Activated CD8-positive, alpha-beta memory T cell treated with anti-CD3 and anti-CD28 coated beads, Interleukin-2, amount 50 U/mL, for 4 hours (primary cell): ENCODE measurements around the gene NOX3.

Experiments
- DNase-seq: peaks from one replicate; pipeline ENCODE4 v3.0.0-alpha.2; 2020

NOX3 gene

DNA sequence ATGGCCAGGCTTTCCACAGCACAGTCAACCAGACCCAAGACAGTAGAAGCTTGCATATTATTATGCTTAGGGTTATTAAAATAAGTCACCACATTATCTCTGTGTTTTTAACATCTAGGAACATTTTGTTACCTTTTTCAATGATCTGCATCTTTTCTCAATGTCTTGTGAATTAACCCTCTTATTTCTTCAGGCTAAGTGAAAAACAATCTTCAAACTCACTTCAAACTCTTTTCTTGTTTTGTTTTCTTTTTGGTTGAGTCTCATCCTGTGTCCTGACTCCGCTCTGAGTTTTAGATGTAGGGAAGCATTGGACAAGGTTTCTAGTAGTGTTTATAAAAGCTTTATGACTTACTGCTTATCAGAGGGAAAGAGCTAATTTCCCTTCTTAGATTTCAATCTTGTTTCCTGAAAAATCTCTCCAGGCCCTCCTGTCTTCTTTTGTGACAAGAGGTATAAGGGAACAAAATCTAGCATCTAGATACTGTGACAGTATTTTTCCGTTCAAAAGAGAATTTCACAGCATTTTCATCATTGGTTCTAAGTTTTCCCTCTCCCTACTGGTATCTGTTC, 26.2 kb downstream of the NOX3 start:
- DNase-seq, result no peak

DNA sequence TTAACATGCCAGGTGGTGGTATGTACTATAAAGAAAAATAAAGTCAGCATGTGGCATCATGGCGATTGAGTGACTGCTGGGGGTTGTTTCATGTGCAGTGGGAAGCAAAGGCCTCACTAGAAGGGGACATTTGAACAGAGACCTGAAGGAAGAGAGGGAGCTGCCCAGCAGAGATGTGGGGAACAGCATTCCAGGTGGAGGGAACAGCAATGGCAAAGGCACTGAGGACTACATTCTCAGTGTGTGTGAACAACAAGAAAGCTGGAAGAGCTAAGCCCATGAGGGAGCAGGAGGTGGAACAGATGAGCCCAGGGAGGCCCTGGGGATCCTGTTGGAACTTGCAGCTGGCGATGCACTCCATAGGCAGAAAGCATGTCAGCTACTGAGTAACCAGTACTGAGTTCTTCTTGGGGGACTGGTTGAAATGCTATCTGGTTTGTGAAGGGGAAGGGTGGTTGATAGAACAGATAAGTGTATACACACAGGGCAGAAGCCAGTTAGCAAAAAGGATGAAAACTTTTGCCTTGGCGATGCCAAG, 29.2 kb downstream of the NOX3 start:
- DNase-seq, result no peak

DNA sequence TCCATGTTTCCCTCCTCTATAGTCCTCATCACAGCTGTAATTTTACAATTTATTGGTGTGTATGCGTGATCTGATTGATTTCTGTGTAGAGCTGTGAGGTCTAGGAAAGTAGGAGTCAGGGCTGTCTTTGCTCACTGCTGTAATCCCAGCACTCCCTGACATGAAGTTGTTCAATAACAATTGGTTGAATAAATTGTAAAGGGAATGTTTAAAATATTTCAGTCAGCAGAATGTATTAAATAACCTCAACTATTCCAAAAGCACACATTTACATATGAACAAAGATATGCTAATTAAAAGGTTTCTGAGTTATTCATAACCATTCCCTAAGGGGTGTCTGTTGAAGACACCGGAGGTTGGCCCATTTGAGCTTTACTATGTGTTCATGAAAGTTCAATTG, 31.5 kb downstream of the NOX3 start:
- no peak for DNase-seq

DNA sequence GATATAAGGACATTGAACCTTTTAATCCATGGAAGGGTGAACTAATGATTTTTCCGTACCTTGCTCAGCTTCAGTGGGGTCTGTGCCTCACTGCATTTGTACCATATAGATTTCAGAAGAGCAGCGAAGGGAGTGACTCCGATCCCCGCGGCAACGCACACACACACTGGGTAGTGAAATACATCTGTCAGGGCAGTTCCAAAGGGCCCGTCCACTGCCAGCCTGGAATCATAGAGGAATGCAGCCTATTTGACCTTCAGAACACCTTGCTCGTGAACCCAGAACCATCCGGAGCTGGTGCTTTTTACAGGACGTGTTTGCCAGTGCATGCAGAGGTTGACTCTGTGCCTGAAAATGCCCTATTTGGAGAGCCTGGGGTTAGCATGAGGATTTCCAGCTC, 33.0 kb downstream of the NOX3 start:
- DNase-seq, result no peak

DNA sequence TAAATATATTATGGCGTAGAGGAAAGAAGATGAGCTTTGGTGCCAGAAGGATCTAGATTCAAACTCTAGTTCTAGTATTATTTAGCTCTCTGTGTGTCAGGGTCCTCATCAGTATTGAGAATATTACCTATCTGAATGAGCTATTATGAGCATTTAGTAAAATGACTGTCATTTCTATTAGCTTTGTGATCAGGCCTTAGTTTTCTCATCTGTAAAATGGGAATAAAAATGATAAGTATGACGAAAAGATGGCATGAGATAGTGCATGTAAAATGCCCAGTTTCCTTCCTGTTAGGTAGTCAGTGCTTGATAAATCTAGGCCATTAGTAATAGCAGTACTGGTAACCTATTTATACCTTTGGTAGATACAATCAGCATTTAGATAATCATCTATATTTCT, 35.1 kb downstream of the NOX3 start:
- DNase-seq, result no peak

DNA sequence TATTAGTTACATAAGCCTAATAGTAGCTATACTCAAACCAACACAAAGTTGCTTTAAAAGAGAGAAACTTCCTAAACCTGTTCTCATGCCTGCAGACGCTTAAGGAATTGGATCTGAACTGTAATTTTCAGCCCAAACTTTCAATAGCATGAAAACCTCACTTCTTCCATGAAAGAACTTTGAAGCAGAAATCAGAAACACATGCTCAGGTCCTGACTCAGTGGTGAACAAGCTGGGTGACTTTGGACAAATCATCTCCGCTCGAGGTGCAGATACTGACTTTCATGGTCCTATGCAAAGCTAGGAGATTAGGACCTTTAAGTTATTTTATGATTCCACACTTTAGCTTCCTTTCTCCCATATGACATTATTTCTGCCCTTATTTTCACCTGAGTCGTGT, 36.5 kb downstream of the NOX3 start:
- DNase-seq, result no peak

DNA sequence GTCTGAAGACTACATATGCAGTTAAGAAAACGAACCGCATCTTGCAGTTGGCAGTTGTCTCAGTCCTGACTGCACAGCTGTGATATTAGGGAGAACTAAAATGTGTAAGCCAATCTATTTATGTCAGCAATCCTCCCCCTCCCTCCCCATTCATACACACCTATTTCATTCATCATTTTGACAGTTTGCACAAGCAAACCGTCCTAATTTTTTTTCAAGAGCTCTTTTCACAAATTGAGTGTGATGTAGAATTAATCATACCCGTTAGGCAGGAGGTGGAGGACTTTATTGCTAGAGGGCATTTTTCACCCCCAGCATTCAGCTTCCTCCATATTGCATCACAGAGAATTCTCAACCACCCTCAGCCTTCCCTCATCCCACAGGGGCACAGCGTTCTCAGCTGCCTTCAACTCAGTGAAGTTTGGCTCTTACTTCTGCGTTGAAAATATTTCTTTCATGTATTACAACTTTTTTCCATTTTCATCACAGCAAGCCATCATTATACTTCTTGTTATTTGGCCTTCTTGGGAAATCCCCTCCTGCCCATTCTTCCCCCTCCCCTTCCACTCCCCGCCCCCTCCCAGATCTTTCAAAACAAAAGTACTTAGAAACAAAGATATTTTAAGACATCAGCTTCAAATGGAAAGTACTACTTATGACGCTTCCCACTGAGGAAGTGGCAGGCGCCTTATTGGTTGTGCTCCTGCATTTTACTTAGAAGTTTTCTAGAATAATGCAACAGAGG, 37.5 kb downstream of the NOX3 start:
- DNase-seq, result peak; percentile 59

DNA sequence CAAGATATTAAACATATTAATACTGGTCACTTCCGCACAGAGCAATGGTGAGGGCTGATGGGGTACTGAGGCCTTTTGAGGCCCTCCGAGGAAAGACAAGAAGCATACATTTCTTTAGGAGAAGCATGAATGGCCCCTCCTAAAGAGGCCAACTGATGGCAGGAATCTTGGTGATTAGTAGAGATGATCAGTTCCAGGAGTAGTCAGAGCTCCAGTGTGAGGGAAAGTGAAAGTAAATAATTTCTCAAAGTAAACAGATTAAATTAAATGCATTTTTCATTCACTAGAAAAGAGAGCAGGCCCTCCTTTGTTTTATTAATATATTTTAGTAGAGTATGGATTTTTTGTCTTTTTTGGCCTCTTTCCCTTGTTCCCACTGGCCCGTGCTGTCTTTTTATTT, 38.2 kb downstream of the NOX3 start:
- DNase-seq, result no peak

DNA sequence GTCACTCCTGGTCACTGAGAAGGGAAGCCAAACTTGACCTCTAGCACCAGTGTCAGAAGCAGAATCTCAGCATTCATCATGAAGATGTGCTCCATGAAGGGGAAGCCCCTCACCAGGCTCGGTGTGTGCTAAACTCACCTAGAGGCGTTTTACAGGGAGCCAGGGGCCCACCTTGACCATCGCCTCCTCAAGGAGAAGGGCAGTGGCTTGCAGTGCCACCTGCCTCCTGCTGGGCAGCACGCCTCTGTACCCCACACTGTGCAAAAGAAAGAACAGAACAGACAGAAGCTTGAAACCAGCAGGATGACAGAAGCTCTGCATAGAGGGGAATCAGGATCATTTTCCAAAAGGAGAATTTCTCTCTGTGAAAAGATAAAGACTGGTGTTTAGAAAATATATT, 39.7 kb downstream of the NOX3 start:
- no peak for DNase-seq

DNA sequence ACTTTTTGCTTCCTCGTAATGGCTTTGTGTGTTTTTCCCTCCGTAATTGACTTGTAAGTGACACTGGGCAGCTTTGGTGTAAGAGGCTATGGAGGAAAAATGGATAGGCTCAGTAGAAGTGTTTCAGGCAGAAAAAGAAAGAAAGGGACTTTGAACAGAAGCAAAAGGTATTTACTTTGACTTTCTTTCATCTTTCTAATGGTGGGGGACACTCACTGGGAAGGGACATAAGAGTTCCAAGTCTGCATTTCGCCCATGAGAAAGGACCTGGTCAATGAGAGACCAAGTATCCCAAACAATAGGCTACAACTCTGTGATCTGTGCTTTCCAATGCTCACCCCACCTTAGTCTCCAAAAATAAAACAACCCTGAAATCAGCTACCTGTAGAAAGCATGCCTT, 41.6 kb downstream of the NOX3 start:
- DNase-seq, result no peak

DNA sequence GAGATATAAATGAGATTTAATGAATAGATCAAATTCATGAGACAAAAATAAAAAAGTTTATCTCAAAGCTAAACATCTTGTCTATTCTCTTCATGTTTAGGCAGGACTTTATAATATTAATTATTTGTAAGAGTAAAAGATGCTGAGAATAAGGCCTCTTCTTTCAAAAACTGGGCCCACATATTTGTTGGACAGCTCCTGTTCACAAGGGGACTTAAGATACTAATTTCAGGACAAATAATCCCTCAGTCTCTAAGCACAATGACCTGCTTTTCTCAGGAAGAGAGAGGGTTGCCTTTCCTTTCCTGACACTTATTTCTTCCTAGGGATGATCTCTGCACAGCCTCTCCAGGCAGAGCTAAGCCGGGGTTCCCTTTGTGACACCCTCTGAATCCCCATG, 43.3 kb downstream of the NOX3 start:
- DNase-seq, result no peak

DNA sequence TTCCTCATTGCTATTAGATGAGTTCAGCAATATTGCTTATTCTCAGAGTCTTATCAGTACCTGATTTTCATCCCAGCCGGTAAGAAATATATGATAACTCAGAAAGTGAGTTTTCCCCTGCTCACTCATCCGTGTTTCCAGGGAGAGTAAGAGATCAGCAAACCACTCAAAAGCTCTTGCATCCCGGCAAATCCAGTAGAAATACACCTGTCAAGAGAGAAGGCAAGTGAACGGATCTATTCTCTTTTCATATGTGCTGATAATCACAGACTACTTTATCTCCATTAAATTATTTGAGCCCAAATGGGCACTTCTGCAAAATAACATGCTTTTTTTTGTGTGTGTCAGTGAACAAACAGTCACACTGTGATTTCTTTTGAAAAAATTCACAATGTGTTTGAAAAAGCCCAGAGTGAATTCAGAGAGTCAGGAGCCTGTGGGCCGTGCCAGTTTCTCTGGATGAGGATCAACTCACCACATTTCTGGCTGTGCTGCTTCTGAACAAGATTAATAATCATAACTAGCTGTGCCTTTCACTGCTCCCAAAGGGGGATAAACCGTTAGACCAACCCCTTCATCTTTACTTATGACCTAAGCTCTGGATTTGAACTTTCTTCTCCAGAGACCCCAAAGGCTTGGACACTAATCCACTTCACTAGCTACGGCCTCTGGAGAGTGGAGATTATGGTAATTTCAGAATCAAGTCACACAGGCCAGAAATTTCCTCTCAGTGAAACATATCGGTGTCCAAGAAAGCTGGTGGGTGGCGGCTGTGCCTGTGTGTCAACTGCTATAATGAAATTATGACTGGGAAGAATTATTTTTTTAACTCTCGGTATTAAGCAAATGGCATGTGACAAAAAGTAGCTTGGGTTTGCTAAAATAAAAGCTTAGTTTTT, 44.2 kb downstream of the NOX3 start:
- no peak for DNase-seq

DNA sequence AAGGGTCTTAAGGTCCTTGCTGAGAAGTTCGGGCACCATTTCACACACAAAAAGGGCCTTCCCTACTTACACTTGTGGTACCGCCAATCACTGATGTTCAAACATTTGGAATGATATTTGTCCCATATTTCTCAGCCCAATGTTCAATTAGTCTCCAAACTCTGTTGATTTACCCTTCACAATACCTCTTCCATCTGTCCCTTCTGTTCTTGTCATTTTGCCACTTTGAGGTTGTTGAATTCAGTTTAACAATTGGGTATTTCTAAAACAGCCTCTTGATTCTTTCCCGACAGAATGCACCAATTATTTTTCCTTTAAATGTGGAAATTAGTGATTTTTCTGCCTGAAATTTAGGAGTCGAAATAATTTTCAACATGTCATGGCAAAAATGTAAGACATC, 46.2 kb downstream of the NOX3 start:
- no peak for DNase-seq

DNA sequence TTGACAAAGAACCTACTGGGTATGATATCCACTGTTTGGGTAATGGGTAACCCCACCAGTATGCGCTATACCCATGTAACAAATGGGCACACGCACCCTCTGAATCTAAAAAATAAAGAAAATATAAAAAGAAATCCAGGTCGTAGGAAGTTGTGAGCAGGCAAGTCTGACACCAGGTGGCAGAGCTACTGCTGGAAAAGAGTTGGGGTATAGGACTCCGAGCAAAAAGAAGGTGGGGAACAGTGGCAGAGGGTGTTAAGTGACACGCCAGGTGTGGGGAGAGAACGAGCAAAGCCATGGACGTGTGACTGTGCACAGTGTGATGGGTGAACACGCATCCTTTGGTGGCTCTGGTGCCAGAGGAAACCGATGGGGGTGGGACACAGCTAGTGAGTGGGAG, 46.7 kb downstream of the NOX3 start:
- DNase-seq, result no peak

DNA sequence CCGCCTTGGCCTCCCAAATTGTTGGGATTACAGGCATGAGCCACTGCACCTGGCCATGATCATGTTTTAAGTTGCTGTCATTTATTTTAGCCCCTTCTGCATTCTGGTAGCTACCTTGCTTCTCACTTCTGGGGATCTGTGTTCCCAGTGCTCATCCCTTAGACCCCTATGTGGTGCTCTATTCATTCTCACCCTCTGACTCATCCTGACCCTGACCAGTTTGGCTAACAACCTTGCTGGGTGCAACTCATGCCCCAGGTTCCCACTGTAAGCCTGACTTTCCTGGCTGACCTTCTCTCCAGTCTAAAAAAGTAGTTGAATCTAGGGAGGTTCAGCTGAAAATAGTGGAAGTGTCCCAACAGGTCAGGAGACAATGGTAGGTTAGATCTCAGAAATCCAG, 47.4 kb downstream of the NOX3 start:
- no peak for DNase-seq

DNA sequence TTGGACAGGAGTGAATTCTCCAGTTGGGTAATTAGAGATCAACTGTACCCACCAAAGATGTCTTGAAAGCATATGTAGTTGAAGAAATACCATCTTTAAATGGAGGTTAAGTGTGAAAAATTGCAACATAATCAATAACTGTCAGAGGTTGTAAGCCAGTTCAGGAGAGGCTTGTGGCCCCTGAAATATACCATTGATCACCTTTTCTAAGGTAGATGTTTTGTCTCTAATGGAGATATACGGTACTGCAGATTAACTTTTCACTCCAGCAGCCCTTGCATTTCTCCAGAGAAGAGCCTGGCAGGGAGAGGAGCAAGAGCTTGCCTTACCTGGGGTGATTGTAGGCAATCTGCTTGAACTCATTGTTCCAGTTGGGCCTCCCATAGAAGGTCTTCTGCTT, 48.8 kb downstream of the NOX3 start:
- DNase-seq, result no peak

DNA sequence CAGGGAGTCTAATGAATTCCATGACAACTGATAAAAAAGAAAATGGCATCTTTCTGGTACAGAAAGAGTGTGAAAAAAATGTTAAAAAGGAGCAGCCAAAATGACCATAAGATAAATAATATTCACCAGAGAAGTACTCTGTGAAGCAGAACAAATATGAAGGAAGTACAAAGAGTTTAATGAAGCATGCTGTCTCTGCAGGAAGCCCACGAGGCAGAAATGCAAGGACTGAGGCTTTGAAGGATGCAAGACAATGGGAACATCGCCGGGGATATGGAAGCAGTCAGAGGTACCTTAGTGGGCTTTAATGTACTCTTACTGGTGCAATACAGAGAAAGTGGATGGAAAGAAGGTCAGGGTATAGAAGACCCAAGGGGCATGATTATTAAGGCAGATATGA, 50.7 kb downstream of the NOX3 start:
- DNase-seq, result no peak

DNA sequence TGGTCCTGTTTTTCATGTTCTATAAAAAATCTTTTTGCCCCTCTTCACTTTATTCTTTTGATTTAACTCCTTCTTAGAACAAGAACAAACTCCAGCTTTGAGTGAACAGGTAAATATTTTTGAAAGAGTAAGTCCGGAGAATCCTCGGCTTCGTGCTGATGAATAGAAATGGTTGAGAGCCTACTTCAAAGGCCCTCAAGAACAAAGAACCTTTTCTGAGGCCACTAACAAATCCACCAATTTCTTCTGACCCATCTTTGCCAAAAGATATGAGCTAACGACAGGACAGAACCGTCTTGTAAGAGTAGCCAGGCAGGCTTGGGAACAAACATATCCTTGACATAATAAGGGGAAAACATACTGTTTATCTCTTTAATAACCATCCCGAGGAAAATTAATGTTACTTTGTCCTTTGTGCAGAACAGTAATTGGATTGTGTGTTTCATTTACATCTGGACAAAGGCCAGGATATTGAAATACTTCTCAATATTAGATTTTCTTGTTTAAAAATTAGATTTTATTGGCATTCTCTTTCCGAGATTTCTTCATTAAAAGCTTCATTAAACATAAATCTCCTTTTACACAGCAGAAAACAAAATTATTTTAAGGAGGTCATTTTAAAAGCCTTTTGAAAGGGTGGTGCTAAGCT, 52.9 kb downstream of the NOX3 start:
- no peak for DNase-seq

DNA sequence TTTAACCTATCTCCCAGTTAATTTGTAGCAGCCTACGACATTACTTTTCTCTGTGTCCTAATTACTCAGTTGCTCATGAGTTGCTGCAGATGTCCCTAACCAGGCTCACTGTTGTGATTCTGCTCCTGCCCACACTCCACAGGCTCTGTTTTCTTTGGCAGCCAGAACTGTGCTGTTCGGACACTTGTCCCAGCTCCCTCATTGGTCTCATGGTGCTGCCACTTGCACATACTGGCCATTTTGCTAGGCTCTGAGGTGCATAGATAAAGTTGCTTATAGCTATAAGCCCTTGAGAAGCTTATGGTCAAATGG, 55.0 kb downstream of the NOX3 start:
- DNase-seq, result no peak

DNA sequence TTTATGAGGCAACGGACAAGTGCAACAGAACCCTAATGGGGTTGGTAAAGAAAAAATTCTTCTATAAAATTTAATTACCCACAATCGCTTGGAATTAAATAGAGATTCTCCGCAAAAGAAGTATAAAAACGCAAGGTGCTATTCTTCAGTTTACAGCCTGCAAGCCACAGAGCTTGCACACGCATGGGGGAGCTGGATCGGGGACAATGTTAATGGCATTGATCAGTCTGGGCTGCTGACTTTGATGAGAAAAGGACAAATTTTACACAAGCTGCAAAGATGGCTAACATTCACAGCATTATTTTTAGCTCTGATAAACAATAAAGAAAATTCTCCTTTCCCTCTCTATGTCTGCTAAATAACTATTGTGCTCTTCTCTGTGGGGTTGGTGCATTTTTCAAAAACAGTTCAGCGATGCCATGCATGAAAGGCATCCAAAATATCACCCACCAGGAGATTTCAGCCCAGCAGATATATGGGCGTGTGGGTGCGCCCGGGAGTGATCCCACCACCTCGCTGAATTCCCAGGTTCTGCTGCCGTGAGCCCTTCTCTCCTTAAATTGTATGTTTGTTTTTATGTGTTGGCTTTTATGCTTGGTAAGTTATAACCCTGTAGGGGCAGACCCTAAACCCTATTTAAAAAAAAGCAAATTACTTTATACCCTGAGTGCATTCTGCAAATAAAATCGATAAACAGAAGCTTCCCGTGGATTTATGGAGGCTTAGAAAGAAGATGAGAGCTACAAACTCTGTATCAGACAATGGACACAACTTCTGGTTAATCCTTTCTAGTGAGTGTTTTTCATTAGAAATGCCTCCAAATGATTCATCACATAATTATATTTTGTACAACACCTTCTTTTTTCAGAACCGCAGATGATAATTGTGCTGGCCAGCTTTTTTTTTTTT, 55.6 kb downstream of the NOX3 start:
- no peak for DNase-seq

DNA sequence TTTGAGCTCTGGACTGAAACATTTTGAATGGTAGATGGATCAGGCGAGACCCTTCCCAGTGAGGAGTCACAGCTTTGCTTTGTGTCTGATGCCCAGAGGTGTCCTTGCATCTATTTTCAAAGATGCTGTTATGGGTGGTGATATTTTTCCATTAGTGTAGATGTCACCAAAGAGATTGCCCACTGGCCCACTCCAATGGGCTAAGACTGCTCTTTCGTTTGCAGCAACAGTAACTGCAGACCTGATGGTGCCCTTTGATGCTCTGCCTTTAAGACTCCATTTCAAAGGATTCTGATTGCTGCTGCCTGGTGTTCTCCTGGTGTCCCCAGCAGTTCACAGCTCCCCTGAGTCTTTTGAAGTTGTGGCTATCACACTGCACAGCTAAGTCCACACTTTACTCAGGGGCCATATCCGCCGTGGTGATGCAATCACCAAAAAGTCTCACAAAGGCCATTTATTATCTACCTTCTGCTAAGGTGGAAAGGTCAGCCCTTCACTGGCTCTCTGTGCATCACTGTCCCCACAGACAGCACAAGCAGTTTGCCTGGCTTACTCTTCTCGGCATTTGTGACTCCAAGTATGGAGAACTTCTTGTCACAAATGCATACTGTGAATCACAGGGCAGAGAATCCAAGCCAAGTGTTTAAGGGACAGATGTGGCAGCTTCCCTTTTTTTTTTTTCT, 56.4 kb downstream of the NOX3 start:
- no peak for DNase-seq

DNA sequence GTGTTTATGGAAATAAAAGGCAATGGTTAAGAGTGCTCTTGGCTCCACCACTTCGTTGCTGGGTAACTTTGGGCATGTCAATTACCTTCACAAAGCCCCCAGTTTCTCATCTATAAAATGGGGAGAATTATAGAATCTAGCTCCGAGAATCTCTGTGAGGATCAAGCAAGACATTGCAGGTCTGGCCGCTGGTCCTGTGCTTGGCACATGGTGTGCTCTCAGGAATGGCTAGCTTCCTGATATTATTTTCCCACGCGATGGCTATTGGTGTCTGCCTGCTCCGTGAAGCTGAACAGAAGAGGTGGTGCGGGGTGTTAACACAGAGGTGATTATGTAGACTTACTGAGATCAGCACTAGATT, 57.0 kb downstream of the NOX3 start:
- DNase-seq, result no peak
